NCI-H1694 (cell line): ENCODE results near the gene LRRC3.

Source experiments
- DNase-seq: peaks from one replicate; lab custom pipeline; 2025; lab: John Stamatoyannopoulos, UW

LRRC3 gene

GRCh38 chr21:44456915-44457736 is 1.8 kb downstream of the LRRC3 start:
- no peak for DNase-seq

GRCh38 chr21:44458971-44459711 is 3.8 kb downstream of the LRRC3 start:
- no peak for DNase-seq

DNA sequence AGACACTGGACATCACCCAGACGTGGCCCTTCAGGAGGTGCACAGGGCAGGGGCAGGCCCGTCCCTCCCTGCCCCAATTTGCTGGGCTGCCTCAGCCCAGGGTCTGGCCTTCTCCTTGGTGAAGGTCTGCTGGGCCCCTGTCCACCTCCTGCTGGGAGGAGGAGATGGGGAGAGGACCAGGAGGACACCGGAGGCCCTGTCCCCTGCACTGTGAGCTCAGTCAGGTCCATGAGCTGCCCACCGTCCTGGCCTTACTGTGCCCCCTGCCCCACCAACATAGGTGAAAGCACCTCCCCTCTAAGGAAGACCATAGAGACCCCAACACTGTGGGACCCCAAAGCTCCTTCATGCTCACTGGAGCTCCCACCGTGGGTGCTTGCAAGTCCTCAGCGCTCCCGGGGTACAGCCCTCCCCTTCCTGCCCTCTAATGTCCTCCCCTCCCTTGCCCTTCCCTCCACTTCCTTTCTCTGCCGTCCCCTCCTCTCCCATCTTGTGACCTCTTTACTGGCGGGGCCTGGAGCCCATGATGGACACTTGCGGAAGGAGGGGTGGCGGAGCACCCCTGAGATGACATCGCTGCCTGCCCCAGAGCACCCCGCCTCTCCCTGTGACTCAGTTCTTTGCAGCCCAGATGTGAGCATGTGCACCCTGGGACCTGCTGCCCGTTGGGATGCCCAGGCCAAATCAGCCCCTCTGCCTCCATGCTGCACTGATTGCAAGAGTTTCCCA is 4.6 kb downstream of the LRRC3 start:
- no peak for DNase-seq

DNA sequence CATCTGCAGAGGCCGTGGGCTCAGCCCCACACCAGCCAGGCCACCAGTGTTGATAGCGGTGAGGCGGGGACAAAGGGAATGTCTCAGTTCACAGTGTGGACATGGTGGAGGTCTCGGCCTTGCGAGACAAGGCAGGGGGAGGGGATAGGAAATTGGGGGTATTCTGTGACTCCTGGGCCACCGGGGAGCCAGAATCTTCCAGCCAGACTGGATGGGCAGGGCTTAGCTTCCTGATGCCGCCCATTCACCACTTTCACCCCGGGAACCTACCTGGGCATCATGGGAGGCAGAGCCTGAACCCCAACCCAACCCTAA is 5.1 kb downstream of the LRRC3 start:
- DNase-seq = no peak

DNA sequence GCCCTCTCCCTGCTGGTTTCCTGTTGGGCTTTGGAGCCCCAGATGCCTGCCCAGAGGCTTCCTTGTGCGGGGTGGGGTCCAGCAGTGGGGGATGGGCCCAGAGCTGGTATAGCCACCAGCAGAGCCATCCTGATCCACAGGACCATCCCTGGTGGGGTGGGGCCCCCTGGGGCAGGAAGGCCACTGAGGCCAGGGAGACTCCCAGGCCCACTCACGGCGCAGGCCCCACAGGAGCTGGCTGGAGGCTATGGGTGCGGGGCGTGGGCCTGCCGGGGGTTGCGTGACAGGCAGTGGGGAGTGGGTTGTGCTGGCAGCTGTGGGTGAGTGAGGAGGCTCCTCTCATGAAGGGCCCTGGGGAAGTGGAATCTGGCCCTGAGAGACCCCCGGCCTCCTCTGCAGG is 5.7 kb downstream of the LRRC3 start:
- DNase-seq = no peak

GRCh38 chr21:44461464-44462001 is 6.2 kb downstream of the LRRC3 start:
- no peak for DNase-seq

DNA sequence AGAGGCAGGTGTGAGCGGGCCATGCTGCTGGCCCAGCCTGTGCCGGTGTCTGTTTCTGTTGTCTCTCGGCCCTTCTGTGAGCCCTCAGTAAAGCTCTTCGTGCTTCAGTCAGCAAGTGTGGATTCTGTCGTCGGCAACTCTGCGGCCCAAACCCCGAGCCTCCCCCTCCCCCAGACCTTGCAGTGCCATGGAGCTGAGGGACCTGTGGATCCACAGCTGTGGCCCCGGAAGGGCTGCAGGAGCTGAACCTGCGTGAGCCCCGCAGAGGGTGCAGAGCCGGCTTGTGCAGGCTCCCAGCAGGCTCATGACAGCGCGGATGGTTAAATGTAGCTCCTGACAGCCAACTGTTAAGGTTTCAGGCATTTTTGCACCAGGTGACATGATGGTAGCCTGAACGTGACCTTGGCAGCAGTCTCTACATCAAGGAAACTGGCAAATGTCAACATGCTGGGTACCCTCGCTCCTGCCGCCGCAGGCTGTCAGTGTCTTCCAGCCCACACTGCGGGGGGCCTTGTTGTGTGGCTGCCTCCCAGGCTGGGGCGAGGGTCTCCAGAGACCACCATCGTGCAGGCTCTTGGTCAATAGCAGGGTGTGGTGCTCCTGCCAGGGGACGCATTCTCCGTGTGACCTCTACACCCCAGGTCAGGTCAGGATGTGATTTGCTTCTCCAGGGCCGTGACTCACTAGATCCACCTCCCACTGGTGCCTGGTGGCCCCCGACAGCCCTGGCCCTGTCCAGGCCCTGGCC is 7.0 kb downstream of the LRRC3 start:
- DNase-seq = no peak

GRCh38 chr21:44462834-44463200 is 7.5 kb downstream of the LRRC3 start:
- DNase-seq = no peak

- DNase-seq = no peak
These were observed 8.4 kb downstream of the LRRC3 start for GRCh38 chr21:44463724-44464123.

- no peak for DNase-seq
These were observed 9.0 kb downstream of the LRRC3 start for GRCh38 chr21:44464351-44464750.

DNA sequence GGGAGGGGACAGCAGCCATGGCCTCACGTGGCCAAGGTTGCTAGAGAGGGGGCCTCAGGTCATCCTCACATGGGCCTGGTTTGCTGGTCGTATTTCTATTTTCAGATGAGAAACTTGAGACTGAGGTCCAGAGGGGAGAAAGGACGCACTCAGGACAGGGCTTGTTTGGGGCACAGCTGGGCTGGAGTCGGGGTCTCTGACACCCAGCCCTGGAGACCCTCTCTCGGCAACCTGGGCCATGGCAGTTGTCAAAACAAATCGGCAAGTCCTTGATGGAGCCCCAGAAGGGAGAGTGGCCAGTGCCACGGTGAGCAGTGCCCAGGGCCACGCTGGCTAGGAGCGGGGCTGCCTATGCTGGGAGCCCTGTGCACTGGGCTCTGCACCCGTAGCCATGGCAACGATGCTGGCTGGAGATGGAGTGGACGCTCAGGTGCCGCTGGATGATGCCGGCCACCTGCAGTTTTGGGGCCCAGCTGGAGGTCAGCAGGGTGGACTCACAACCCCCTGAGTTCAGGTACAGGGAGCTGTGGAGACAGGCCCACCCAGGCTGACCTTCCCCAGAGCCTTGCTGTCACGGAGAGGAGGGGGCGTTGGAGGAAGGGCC is 11.1 kb downstream of the LRRC3 start:
- no peak for DNase-seq

DNA sequence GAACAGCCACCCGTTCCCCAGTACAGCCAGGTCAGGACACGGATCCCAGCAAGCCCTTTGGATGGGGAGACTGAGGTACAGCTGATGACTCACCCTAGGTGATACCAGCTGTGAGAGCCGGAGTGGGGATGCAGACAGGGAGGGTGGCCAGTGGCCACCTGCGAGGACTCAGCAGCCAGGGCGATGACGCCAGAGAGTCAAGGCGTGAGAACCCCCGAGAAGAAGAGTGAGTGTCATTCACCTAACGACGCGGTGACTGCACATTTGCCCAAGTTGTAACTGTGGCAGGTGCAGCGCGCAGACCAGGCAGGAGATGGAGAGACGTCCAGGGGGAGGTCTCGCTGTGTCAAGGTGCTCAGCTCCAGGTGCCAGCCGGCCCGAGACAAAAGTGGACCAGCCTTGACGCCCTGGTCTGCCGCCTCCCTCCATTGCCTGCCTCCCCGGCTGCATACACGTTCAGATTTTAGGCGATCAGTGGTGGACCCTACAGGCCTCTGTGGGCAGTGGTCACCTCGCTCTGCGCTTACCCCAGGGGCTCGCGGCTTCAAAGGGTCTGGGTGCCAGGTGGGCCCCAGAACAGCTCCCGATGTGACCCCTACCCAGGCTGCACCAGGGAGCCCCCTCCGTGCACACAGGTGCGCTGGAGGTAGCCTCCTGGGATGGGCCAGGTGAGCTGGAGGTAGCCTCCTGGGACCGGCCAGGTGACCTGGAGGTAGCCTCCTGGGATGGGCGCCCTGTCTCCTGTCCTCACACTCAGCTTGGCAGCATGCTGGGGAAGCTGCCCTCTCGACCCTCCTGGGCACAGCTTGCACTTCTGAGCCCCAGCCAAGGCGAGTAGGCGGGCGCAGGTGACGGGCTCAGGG is 11.9 kb downstream of the LRRC3 start:
- DNase-seq = no peak

DNA sequence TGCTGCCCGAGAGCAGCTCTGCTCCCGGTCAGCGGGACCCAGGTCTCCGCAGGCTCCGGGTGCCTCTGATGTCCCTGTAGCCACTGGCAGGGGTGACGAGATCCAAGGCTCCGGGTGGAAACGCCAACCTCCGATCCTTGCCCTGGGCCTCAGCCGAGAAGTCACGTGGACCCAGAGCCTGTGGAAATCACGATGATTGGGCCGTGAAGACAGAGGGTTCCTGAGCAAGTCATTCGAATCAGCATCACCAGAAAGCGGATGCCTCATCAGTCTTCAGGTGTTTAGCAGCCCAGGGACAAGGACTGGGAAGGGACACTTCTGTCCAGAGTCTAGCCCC is 12.5 kb downstream of the LRRC3 start:
- DNase-seq = no peak

DNA sequence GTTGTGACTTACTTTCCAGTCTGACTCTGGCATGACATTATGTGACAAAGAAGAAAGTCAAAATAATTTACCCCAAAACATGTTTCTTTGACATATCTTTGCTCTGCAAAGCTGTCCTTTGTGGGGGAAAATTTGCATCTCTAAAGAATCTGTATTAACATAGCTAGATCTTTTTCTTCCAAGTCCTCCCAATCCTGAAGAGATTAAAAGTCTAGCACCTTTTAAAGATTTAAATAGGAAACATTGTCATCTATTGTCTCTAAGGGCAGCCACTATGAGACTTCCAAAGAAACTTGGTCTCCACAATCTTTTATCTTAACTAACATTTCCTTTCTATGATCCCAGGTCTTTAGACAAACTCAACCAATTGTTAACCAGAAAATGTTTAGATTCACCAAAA is 16.0 kb downstream of the LRRC3 start:
- no peak for DNase-seq

DNA sequence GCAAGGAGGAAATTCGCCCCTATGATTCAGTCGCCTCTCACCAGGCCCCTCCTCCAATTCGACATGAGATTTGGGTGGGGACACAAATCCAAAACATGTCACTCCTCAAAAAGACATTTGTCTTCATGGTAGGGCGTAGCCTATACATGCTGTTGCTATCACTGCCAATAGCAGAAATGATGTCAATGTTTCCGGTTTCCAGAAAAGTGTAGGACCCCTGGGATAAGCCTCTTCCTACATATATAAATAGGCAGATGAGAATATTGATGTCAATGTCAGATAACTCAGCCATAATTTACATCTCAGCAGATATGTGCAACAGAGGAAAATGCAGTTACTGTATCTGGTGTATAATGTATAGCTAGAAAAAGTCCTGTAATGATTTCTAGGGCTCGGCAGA is 16.7 kb downstream of the LRRC3 start:
- no peak for DNase-seq

GRCh38 chr21:44473915-44474555 is 18.7 kb downstream of the LRRC3 start:
- no peak for DNase-seq

DNA sequence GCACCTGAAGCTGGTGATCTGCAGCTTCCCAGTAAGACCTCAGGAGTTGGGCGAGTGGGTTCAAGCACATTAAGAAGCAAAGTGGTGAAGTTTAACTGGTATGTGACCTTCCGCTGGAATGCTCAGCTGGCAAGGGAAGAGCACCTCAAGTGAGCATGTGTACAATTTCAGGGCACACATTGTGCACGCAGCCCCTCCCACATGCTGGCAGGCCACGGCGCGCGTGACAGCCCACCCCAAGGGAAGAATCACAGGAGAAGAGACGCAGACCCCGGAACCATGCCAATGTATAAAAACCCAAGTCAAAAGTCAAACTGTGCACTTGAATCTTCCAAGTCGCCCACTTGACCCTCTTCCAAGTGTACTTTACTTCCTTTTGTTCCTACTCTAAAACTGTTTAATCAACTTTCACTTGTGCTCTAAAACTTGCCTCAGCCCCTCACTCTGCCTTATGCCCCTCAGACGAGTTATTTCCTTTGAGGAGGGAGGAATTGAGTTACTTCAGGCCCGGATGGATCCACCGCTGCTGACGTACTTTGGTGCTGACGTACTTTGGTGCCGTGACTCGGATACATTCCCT is 20.0 kb downstream of the LRRC3 start:
- DNase-seq = no peak

GRCh38 chr21:44477131-44477530 is 21.8 kb downstream of the LRRC3 start:
- no peak for DNase-seq

- DNase-seq = no peak
These were observed 22.4 kb downstream of the LRRC3 start for GRCh38 chr21:44477712-44478111.
